Measurements from ENCODE around the gene PIN1. TPM values are rescaled to one million over a fixed set of nuclear protein-coding genes. Genes with fewer than 3 reads are reported as not detected.

The PIN1 gene
- 29.2 and 34.0 TPM in 2 replicates for polyA plus RNA-seq

GRCh38 chr19:9834726-9835506 is at the start of gene PIN1:
TSS of gene PIN1 (plus strand) at chr19:9835318. CDS start at chr19:9835345, 27 bp downstream.

GRCh38 chr19:9818734-9819595 is 16.2 kb upstream of the PIN1 start, which contains the start of gene FBXL12:
TSS of gene FBXL12 (minus strand) at chr19:9819079. CDS start at chr19:9818813, 266 bp downstream.

GRCh38 chr19:9827289-9828238 is 7.6 kb upstream of the PIN1 start, which contains the start of gene UBL5:
TSS of gene UBL5 (plus strand) at chr19:9827918. CDS start at chr19:9828338, 420 bp downstream.

Other genes with a start within 250 kb of the PIN1 start
- 6.9 TPM in 2 replicates for gene ZNF561, start 214.1 kb upstream of the PIN1 start, polyA plus RNA-seq
- gene ZNF562, start 160.2 kb upstream of the PIN1 start, polyA plus RNA-seq: 2.9 and 8.1 TPM in 2 replicates
- 2.3 and 11.3 TPM in 2 replicates for gene ZNF846, start 66.6 kb upstream of the PIN1 start, polyA plus RNA-seq
- 0.41 and 4.1 TPM in 2 replicates for gene FBXL12, start 16.2 kb upstream of the PIN1 start, polyA plus RNA-seq
- 1,228 and 1,427 TPM in 2 replicates for gene UBL5, start 7.4 kb upstream of the PIN1 start, polyA plus RNA-seq
- gene OLFM2, start 101.2 kb downstream of the PIN1 start, polyA plus RNA-seq: 0.45 and 2.6 TPM in 2 replicates
- 0.52 and 0.60 TPM in 2 replicates for gene COL5A3, start 175.2 kb downstream of the PIN1 start, polyA plus RNA-seq
- not detected in 2 replicates for gene RDH8, start 178.2 kb downstream of the PIN1 start, polyA plus RNA-seq

All from Purkinje cell (primary cell).